Heart left ventricle (tissue), 13 donors: ENCODE data around the gene ALPL.

Experiments
- CTCF ChIP-seq, 12 donors: fragments of 200-600 bp; sonication (generic) in 4 of 12; IDR thresholded peaks; one replicate each; pipeline versions ENCODE4 v1.5.0 to v1.8.0; 2018 to 2022; ENCODE audit warnings: antibody characterized with exemption in 12 of 12, mild to moderate bottlenecking in 5 of 12
- POLR2A ChIP-seq, 2 donors: fragments of 450-650 bp; IDR thresholded peaks; one replicate each; pipeline ENCODE4 v1.6.1; 2017; ENCODE audit warnings: antibody characterized with exemption in 2 of 2, mild to moderate bottlenecking in 2 of 2, moderate library complexity in 2 of 2
- donor health status: ischemic (EF 13 %, LVEDD 7.1; RV severe dilation, severe dysfunction).
- donor health status: DM: no; HTN: yes; CAD: no.
- donor health status: DM: no; HTN: no; CAD: no.
- donor health status: ischemic (EF 25% LVEDD 6.9; RV normal size, moderate dysfunction).
- donor health status: ischemic (EF 25% LVEDD 5.7; RV mildly dilated, moderate dysfunction).
- donor health status: ischemic (EF 35%, LVEDD 5.7; RV mildly dilated, moderate dysfunction).
- donor health status: nonischemic (EF 11% LVEDD 7.7; RV severe dilation, severe dysfunction).
- donor health status: DM: yes; HTN: yes; CAD: no.
- donor health status: PGD.
- donor health status: ischemic (EF 29% LVEDD 5.4; RV normal size, mild dysfunction).
- donor health status: nonischemic (EF 23%, LVEDD 6.1; RV moderate dilation, normal function).

GRCh38 chr1:21507511-21508270, 1.5 kb upstream of the ALPL start:
- TF ChIP-seq CTCF (IDR thresholded peaks at IDR 0.05): no peak
- no peak for TF ChIP-seq POLR2A (IDR thresholded peaks at IDR 0.05)
